ENCODE measurements around the gene CCDC198. TPM values are rescaled to one million over a fixed set of nuclear protein-coding genes. Genes with fewer than 3 reads are reported as not detected.

The CCDC198 gene
- polyA plus RNA-seq, 1 donor = 0.28 TPM

DNA sequence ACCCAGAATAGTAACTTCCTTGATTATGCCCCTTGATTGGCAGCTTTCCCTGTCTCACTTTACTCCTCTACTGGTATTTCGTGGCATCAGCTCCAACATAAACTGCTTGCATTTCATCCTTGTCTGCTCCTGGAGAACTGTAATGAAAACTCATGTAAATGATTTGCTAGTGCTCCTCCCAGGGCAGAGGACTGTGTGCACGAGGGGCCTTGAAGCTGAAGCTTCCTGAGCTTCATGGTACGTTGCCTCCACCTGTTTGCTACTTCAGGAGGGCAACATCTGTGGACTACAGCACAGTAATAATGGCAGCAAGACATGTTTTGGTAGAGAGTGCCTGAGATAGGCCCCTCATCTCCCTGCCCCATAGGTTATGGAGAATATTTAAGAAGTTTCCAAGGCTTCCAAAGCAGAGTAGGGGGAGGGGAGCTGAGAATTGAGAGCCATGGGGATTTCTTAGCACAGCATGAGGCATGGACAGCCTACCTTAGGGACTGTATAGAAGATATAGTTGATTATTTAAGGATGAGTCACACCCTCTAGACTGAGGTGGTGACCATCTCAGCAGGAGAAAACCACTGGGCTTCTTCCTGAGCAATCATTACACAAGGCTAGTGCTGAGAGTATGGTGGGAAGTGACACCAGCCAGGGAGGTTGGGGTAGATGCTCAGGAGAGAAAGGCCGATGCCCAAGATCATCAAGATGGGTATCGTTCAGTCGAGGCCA, 29.5 kb downstream of the CCDC198 start:
- DNase-seq = no peak

GRCh38 chr14:57462551-57462950, 31.1 kb downstream of the CCDC198 start:
- DNase-seq = no peak

GRCh38 chr14:57461777-57462320, 31.8 kb downstream of the CCDC198 start:
- no peak for DNase-seq

DNA sequence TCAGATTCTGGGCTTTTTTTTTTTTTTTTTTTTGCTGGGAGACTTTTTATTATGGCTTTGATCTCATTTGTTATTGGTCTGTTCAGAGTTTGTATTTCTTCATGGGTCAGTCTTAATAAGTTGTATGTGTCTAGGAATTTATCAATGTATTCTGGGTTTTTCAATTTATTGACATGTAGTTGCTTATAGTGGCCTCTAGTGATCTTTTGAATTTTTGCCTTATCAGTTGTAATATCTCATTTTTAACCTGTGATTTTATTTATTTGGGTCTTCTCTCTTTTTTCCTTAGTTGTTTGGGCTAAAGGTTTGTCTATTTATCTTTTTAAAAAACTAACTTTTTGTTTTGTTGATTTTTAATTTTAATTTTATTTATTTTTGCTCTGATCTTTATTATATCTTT, 57.7 kb downstream of the CCDC198 start:
- no peak for DNase-seq

GRCh38 chr14:57420986-57421385, 72.7 kb downstream of the CCDC198 start:
- no peak for DNase-seq

- no peak for DNase-seq
Observed at GRCh38 chr14:57420033-57420432, 73.6 kb downstream of the CCDC198 start.

Other genes with a start within 250 kb of the CCDC198 start
- 59.5 TPM for gene EXOC5, start 225.0 kb downstream of the CCDC198 start, polyA plus RNA-seq (ENCODE audit: insufficient read length)
- gene AP5M1, start 224.9 kb downstream of the CCDC198 start, polyA plus RNA-seq (ENCODE audit: insufficient read length) = 27.1 TPM
- 26.7 TPM for gene NAA30, start 103.3 kb downstream of the CCDC198 start, polyA plus RNA-seq (ENCODE audit: insufficient read length)

All from hindlimb muscle (tissue), 1 donor.